Skeletal muscle satellite cell (primary cell): ENCODE data around the gene KRTAP17-1.
"Not testable (repeated sequence)": the region's sequence is repeated elsewhere in the genome, so short reads cannot be mapped to it uniquely, and the experiment has no call there.

ENCODE experiments used
- H3K27me3 ChIP-seq: 2 replicates; pipeline ENCODE4 v1.7.0; 2013; ENCODE audit warnings: low read length; ENCODE audit not compliant: control insufficient read depth, insufficient read depth
- H3K36me3 ChIP-seq: 2 replicates; pipeline ENCODE4 v1.7.0; 2013; ENCODE audit warnings: mild to moderate bottlenecking, control low read depth, low read length; ENCODE audit not compliant: insufficient read depth
- H3K4me1 ChIP-seq: 2 replicates; pipeline ENCODE4 v1.7.0; 2013; ENCODE audit warnings: low read length; ENCODE audit not compliant: control insufficient read depth, insufficient read depth
- H3K4me2 ChIP-seq: 2 replicates; pipeline ENCODE4 v1.7.0; 2013; ENCODE audit warnings: mild to moderate bottlenecking, low read length
- H3K4me3 ChIP-seq: 2 replicates; pipeline ENCODE4 v1.7.0; 2013; ENCODE audit warnings: low read length
- H3K9ac ChIP-seq: 2 replicates; pipeline ENCODE4 v1.7.0; 2013; ENCODE audit warnings: mild to moderate bottlenecking, low read depth, low read length, moderate library complexity
- H3K9me3 ChIP-seq: replicated peaks from 2 replicates; pipeline ENCODE4 v1.7.0; 2013; ENCODE audit warnings: mild to moderate bottlenecking, control low read depth, low read length

The KRTAP17-1 gene

DNA sequence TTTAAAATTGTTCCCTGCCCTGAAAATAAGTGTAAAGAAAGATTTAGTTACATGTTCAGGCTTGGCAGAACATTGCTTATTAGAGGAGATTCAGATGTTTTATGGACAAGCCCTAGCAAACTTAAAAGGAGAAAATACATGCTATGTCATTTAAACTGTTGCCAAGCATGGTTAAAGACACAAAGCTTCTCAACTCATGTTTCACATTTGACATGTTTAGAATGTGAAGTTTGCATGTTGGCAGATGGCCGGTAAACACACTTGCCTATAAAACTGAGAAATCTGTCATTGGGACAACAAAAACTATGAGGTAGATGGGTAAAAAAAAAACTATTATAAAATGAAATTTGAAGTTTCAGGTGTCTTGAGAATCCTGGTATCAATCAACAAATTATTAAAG lies 18.7 kb downstream of the KRTAP17-1 start:
- H3K27me3 ChIP-seq: no peaks in the 10 kb centered on the region
- no peaks in the 10 kb centered on the region for H3K36me3 ChIP-seq
- no peak overlapping the region for H3K4me3 ChIP-seq
- H3K4me2 ChIP-seq: no peak overlapping the region
- H3K9ac ChIP-seq: no peak overlapping the region
- no peaks in the 10 kb centered on the region for H3K4me1 ChIP-seq
- H3K9me3 ChIP-seq: no peaks in the 10 kb centered on the region

DNA sequence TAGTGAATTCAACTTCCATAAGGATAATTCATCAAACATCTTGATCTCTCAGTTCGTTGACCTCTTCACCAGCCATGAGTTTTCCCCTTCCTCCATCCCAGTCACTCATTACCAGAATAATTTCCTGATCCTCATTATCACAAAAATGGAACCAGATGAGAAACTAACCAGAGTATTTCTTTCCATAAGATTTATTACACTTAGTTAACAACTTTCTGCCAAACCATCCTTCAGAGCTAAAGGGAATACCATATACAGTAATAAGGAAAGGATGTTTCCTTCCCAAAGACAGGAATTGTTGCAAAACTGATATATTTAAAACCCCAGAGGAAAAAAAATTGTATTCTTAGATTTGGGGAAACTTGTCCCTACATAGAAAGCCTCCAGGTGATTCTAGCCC lies 21.5 kb downstream of the KRTAP17-1 start:
- Histone ChIP-seq H3K4me2 (no peak overlapping the region), H3K4me1 (no peaks in the 10 kb centered on the region), H3K9me3 (no peaks in the 10 kb centered on the region), H3K4me3 (no peak overlapping the region), H3K9ac (no peak overlapping the region), H3K27me3 (no peaks in the 10 kb centered on the region), H3K36me3 (no peaks in the 10 kb centered on the region)

DNA sequence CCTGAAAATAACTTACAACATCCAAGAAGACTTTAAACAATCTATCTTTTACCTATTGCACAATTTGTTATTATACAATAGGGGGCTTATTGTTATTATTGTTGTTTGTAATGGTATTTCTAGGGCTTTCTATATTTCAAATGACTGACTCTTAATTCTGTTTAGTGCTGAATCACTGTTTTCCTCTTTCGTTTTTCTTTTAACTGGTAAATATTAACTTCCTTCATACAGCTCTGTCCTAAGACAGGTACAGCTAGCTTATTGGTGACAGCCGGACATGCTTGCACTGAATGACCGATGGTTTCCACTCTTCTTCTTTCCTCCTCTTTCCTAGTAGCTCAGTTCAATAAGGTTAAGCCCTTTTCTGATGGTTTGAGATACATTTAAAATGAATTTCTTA lies 28.5 kb downstream of the KRTAP17-1 start:
- no peaks in the 10 kb centered on the region for H3K36me3 ChIP-seq
- no peak overlapping the region for H3K4me3 ChIP-seq
- H3K4me1 ChIP-seq: peaks cover 3% of the 10 kb centered on the region
- H3K27me3 ChIP-seq: no peaks in the 10 kb centered on the region
- H3K9ac ChIP-seq: no peak overlapping the region
- no peaks in the 10 kb centered on the region for H3K9me3 ChIP-seq
- H3K4me2 ChIP-seq: no peak overlapping the region

DNA sequence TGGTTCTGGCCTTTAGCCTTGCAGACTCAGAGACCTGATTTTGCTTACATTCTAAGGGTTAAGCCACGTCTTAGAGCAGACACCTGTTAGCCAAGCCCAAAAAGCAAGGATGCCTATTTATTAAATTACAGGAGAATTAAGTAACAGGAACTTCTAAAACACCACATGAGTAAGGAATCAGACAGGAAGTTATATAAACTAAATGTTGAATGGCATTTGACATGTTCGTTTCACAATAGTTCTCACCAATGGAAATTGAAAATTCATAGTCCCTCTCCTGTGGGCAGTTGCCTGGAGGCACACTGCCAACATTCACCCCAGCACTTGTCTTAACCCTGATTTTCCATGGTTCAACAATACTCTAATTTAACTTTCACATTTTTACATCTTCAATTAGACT lies 31.0 kb downstream of the KRTAP17-1 start:
- Histone ChIP-seq H3K9ac (no peak overlapping the region), H3K36me3 (no peaks in the 10 kb centered on the region), H3K4me3 (no peak overlapping the region), H3K4me2 (no peak overlapping the region), H3K27me3 (no peaks in the 10 kb centered on the region), H3K4me1 (peaks cover 3% of the 10 kb centered on the region), H3K9me3 (no peaks in the 10 kb centered on the region)

DNA sequence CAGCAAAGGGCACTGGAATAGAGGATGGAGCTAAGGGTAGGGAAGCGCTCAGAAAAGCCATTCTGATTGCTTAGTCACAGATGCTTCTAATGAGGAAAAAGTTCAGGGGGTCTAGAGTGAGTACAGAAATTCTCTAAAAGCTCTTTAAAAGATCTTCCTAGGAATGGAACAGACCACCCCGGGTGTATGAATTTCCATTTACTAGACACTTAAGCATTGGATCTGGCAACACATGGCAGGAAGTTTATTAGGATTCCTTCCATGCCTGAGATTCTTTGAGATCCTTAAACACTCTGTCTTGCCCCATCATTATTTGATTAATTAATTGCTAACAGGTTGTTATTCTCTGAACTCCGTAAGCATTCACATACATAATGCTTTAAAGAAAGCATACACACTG lies 31.5 kb downstream of the KRTAP17-1 start:
- no peaks in the 10 kb centered on the region for H3K36me3 ChIP-seq
- no peak overlapping the region for H3K4me2 ChIP-seq
- H3K9me3 ChIP-seq: no peaks in the 10 kb centered on the region
- H3K9ac ChIP-seq: no peak overlapping the region
- no peaks in the 10 kb centered on the region for H3K27me3 ChIP-seq
- H3K4me1 ChIP-seq: peaks cover 3% of the 10 kb centered on the region
- no peak overlapping the region for H3K4me3 ChIP-seq

DNA sequence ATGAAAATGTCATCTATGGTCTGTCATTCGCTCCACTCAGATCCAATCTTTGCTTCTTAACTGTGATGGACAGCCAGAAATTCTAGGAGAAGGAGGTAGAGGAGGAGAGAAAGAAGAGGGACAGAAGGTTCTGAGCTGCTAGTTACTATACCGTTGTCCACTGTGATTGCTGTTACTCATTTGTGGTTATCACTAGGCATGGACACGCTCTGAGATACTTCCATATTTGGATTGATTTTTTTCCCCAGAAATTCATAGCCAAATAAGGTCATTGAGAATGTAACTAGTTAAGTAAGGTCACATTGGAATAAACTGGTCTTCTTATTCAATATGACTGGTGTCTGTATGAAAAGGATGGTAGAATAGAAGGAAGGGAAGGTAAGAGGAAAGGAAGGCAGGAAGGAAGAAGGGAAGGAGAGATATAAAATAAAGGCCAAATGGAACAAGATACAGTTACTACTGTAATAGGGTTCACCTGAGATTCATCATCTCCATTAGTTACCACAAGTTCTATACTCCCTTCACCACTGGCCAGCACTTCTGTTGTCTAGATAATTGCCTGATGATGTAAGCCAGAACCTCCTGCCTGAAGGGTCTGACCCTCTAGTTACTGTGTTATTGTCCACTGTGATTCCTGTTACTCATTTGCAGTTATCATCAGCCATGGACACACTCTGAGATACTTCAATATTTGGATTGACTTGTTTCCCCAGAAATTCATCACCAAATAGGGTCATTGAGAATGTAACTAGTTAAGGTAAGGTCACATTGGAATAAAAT lies 37.1 kb downstream of the KRTAP17-1 start:
- Histone ChIP-seq H3K27me3 (no peaks in the 10 kb centered on the region), H3K9ac (no peak overlapping the region), H3K4me1 (no peaks in the 10 kb centered on the region), H3K4me2 (no peak overlapping the region), H3K4me3 (no peak overlapping the region), H3K9me3 (no peaks in the 10 kb centered on the region), H3K36me3 (no peaks in the 10 kb centered on the region)

DNA sequence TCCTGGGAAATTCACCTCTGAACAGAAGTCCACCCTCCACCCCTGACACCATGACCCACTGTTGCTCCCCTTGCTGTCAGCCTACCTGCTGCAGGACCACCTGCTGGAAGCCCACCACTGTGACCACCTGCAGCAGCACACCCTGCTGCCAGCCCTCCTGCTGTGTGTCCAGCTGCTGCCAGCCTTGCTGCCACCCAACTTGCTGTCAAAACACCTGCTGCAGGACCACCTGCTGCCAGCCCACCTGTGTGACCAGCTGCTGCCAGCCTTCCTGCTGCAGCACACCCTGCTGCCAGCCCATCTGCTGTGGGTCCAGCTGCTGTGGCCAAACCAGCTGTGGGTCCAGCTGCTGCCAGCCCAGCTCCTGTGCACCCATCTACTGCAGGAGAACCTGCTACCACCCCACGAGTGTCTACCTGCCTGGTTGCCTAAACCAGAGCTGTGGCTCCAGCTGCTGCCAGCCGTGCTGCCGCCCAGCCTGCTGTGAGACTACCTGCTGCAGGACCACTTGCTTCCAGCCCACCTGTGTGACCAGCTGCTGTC lies 39.8 kb downstream of the KRTAP17-1 start, which contains the start of gene KRTAP9-7:
TSS of gene KRTAP9-7 (plus strand) at position 51 of the 543 bp plus-strand sequence. CDS start at position 51, 0 bp downstream.
- H3K4me1 ChIP-seq, H3K4me2 ChIP-seq, H3K9me3 ChIP-seq, H3K4me3 ChIP-seq, H3K9ac ChIP-seq, H3K36me3 ChIP-seq, H3K27me3 ChIP-seq: not testable (repeated sequence)

DNA sequence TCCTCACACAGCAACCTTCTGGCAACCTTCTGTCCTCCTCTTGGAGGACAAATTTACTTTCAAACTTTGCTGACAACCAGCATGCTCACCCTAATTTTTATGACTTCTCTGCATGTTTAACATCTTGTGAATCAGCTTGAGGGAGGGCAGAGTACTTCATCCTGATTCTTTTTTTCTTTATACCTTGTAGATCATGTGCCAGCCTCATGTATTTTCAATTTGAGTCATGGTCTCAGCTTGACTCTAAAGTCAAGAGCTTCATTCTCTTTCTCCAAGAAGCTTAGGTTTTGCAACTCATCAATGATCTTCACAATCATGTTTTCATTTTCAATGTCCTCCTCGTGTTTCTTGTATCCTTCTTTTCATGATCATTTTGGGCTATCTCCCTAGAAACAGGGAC lies 43.7 kb downstream of the KRTAP17-1 start:
- no peaks in the 10 kb centered on the region for H3K9me3 ChIP-seq
- no peak overlapping the region for H3K9ac ChIP-seq
- no peak overlapping the region for H3K4me3 ChIP-seq
- H3K4me1 ChIP-seq: no peaks in the 10 kb centered on the region
- no peaks in the 10 kb centered on the region for H3K36me3 ChIP-seq
- no peak overlapping the region for H3K4me2 ChIP-seq
- no peaks in the 10 kb centered on the region for H3K27me3 ChIP-seq

DNA sequence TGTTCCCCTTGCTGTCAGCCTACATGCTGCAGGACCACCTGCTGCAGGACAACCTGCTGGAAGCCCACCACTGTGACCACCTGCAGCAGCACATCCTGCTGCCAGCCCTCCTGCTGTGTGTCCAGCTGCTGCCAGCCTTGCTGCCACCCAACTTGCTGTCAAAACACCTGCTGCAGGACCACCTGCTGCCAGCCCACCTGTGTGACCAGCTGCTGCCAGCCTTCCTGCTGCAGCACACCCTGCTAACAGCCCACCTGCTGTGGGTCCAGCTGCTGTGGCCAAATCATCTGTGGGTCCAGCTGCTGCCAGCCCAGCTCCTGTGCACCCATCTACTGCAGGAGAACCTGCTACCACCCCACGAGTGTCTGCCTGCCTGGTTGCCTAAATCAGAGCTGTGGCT lies 44.2 kb downstream of the KRTAP17-1 start:
- not testable (repeated sequence) for H3K36me3 ChIP-seq, H3K27me3 ChIP-seq, H3K4me3 ChIP-seq, H3K4me1 ChIP-seq, H3K4me2 ChIP-seq, H3K9ac ChIP-seq, H3K9me3 ChIP-seq

DNA sequence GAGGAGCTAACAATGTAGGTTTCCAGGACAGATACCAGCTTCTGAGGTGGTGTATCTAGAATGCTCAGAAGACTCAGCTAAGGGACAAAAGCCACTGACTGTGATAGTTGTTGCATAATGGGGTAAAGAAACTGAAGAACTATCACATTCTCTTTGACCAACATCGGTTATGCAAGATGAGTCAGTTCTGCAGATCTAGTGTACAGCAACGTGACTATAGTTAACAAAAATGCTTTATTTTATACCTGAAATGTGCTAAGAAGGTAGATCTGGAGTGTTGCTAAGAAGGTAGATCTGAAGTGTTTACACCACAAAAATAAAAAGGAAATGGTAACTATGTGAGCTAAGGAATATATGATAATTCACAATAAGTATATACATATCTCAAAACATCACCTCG lies 47.8 kb downstream of the KRTAP17-1 start:
- H3K36me3 ChIP-seq: no peaks in the 10 kb centered on the region
- H3K4me1 ChIP-seq: no peaks in the 10 kb centered on the region
- H3K4me2 ChIP-seq: no peak overlapping the region
- peaks cover 7% of the 10 kb centered on the region for H3K27me3 ChIP-seq
- H3K9me3 ChIP-seq: no peaks in the 10 kb centered on the region
- H3K4me3 ChIP-seq: no peak overlapping the region
- H3K9ac ChIP-seq: no peak overlapping the region

DNA sequence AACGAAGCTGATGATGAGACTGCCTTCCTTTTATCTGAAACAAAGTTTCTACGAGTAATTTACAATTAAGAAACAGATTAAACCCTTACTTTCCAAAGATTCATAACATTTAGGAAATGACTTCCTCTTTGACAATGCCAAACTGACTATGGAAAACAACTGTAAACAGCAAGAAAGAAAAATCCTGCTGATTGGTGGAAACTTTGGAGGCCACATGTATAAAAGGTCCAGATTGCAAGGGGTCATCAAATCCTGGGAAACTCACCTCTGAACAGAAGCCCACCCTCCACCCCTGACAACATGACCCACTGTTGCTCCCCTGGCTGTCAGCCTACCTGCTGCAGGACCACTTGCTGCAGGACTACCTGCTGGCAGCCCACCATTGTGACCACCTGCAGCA lies 50.4 kb downstream of the KRTAP17-1 start, which contains the start of gene KRTAP9-6:
TSS of gene KRTAP9-6 (plus strand) at position 301 of the 400 bp plus-strand sequence. CDS start at position 301, 0 bp downstream.
- no peaks in the 10 kb centered on the region for H3K4me1 ChIP-seq
- H3K4me2 ChIP-seq: no peak within 1 kb of the TSS
- no peaks in the 10 kb centered on the region for H3K36me3 ChIP-seq

More for the DNA sequence above, 50.4 kb downstream of the KRTAP17-1 start, which contains the start of gene KRTAP9-6:
- H3K9me3 ChIP-seq: no peaks in the 10 kb centered on the region
- H3K27me3 ChIP-seq: peaks cover 7% of the 10 kb centered on the region
- H3K4me3 ChIP-seq: no peak within 1 kb of the TSS
- H3K9ac ChIP-seq: no peak within 1 kb of the TSS
